GM12892 (cell line): ENCODE data around the gene NLRC5.

ENCODE experiments used
- POLR2AphosphoS5 ChIP-seq: IDR thresholded peaks from 2 replicates; pipeline ENCODE4 v1.6.1; 2011; ENCODE audit warnings: low read depth, low read length, control low read depth
- TAF1 ChIP-seq: IDR thresholded peaks from 2 replicates; pipeline ENCODE4 v1.6.1; 2011; ENCODE audit warnings: low read depth, mild to moderate bottlenecking, control low read depth, low read length, borderline replicate concordance

DNA sequence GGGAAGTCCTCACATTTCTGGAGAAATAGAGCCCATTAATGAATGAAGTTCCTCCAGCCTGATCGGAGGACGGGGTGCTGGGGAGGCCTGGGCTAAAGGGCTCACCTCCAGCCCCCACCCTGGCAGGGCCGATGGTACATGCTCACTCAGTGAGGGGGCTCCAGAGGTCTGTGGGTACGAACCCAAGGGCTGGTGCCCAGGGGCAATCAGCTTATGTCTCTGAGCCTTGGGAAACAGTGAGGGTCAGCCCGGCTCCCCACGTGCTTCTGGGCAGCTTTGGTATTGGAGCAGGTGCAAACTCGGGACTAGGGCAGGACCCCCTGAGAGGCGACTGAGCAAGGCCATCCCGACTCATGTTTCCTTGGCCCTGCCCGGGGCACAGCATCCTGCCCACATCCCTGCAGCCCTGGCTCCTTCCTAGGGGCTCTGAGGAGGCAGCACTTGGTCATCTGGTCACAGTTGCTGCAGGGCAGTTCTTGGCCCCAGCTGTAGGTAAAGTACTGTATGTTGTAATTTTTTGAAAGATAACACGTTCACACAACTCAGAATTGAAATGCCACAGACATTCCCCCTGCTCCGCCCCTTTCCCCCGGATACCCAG, 28.6 kb upstream of the NLRC5 start:
- TF ChIP-seq POLR2AphosphoS5 (no peak), TAF1 (no peak)
